ENCODE measurements around the gene IRF2BP2.

Gene IRF2BP2

DNA sequence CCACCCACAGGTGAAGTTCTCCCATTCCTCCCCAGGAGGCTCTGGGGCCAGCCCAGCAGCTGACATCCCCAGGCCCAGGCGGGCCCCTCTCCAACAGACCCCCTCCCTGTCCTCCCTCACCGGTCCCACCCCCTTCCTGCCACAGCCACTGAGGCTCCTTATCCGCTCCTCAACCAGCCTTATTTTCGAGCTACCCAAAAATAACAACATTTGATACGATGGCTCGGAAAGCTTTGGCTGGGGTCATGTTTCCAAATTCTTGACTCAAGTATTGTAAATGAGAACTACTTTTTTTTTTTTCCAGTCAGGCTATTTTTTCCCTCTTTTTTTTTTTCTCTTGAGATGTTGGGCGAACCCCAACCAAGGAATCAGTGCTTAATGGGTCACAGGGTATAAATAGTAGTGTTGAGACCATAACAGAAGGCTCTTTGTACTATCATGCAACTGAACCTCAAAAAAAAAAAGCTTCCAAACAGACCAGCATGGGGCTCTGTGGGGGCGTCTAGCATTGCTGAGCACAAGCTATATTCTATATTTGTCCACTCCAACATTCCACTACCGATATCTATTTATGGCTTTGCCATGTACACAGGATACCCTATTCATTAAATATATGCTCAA lies 27.2 kb downstream of the IRF2BP2 start:
- DNase-seq: no peak

DNA sequence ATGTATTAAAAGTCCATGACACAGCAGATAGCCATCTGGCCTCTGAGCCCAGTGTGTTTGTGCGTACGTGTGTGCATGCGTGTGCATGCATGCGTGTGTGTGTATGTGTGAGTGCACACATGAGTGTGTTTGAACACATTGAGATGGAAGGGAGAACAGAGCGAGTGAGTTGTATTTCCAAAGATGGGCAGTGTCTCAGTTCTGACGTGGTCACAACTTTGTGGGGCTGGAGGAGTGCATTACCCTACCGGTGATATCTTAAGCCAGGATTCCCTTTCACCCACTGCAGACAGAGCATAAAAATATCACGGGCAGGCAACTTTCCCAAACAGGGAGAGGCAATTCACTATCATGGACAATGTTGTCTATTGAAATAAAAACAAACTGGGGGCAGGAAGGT lies 27.8 kb downstream of the IRF2BP2 start:
- DNase-seq: no peak

DNA sequence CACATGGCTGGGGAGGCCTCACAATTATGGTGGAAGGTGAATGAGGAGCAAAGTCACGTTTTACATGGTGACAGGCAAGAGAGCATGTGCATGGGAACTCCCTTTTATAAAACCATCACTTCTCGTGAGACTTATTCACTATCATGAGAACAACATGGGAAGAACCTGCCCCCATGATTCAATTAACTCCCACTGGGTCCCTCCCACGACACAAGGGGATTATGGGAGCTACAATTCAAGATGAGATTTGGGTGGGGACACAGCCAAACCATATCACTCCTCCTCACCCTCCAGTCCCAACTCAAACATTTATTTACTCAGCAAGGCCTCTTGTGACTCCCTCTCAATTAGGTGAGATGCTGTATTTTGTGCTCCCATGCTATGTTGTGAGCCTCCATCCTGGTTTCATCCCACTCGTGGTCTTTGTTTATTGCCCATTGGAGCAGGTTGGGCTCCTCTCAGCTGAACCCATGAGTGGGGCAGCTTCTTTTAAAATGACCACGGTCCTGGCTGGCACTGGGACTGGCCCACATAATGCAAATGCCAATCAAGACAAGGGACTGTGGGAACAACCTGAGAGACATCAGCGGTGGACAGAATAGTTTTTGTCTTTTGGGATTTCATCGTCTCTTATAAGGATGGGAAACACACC lies 28.8 kb downstream of the IRF2BP2 start:
- DNase-seq: no peak

DNA sequence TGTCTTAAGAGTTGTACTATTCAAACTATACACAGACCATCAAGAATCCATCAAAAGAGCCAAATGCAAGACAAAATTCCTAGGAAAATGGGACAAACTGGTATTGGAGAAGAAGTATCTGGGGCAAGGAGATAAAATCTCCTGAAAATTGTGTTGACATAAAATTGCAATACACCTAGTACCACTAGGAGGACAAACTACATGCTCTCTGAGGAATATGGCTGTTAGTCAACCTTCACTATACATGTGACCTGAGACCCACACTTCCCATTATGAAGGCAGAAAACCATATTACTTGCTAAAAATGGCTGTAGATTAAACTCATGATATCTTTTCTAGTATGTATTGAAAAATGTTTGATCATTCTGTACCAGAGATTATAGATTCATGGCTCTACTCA lies 30.0 kb downstream of the IRF2BP2 start:
- no peak for DNase-seq

DNA sequence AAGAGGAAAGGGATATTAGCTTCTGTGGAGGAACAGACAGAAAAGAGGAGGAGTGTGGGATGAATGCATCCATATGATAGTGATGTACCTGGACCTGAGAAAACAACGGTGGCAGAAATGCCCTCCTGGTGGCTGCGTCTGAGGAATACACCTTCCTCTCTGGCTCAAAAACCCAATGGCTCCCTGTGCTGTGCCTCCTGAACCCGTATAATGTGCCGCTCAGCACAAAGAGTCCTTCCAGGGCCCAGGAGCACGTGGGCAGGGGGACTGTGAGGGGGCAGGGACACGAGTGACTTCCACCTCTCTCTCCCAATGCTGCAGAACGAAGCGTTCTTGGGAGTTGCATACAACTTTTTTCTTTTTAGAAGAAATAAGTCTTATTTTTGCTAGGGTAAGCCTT lies 31.2 kb downstream of the IRF2BP2 start:
- DNase-seq: no peak

DNA sequence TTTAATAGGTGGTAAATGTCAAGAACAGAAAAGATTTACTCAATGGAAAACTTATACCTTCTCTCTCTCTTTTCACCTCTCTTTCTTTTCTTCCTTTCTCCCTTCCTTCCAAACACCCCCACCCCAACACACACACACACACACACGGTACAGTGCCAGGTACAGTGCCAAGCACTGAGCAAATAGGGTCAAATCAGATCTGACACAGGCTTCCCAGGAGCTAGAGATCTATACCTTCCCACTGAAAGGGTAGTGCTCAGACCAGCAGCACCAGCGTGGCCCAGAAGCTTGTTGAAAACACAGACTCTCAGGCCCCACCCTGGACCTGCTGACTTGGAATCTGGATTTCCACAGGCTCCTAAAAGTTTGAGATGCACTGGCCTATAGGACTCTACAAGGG lies 31.9 kb downstream of the IRF2BP2 start:
- no peak for DNase-seq

DNA sequence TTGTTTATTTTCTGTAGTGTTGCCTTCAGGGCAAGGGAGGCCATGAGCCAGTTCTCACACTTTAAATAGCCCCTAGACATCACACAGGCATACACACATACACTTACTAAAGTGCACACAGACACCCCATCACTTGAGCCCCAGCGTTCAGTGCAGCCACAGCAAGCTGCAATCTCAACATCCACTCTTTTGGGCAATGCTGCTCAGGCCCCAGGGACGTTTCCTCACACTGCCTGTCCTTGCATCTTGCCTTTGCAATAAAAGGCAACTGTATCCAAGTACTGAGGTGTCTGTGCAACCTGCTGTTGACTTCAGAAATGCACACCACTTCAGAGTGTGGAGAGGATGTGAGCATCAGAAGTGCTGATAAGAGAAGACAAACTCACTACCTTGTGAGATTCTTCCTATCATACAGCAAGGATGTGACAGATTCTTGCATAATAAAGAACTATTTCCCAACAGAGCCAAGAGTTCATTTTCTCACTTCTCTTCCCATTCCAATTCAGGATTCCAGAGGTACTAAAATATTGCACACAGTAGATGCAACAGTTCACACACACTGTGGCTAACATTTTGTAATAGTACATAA lies 36.2 kb downstream of the IRF2BP2 start:
- no peak for DNase-seq

DNA sequence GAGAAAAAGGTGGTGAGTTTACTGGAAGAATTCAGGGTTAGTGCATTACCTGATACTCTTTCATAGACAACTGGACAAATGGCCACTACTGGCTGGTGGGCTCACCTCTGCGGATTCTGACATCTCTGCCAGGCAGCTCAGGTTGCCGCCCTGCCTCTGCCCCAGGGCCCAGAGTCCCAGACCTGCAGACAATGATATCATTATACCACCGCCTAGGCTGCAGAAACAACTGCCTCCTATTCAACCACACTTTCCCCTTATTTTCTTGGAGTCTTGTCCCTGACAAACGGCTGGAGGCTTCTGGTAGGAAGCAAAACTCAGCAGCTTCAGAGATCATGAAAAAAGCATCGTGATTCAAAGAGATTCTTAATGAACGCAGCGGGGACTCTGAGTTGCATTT lies 37.0 kb downstream of the IRF2BP2 start:
- no peak for DNase-seq

DNA sequence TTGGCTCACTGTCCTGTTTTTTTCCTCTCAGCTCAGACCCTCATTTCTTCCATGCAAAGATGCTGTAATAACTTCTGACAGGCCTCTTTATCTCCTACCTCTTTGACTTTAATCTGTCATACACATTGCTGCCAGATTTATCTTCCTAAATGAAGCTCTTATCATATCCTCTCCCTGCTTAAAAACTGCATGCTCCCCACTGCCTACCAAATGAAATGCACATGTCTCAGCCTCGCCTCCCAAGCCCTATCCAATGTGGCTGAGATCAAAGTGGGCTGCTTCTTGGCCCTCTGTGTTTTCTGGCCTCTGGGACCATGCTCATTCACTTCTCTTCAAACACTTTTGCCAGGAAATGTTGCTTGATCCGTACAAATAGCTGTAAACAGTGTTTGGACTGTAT lies 38.3 kb downstream of the IRF2BP2 start:
- DNase-seq: no peak

DNA sequence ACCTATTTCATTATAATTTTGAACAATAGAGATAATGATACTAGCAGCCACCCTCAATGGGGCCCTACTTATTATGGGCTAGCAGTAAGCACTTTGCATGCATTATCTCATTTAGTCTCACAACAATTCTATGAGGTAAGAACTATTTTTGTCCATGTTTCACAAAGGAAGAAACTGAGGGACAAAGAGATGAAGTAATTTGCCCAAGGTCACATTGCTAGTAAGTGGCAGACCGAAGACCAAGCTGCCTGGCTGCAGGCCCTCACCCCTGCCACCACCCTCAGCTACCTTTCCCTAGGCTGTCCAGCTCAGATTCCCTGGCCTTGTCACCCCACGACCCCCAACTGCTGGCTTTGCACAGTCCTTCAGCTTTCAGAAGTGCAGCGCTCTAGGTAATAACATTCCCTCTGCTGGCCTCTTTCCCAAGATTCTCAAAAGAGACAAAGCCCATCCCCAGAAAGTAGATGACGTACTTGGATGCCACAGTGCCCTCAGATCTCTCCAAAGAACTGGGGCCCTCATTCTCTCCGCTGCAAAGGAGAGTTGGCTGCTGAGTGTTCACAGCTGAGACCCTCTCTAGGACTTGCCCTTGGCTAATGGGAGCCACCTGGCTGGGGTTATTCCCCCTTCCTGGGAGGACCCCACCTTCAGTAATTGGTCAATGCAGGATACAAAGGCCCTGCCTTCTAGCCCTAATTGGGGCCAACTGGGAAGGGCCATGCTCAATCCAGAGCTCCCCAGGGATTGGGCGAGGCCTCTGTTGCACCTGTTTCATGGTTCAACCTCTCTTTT lies 39.5 kb downstream of the IRF2BP2 start:
- DNase-seq: no peak

DNA sequence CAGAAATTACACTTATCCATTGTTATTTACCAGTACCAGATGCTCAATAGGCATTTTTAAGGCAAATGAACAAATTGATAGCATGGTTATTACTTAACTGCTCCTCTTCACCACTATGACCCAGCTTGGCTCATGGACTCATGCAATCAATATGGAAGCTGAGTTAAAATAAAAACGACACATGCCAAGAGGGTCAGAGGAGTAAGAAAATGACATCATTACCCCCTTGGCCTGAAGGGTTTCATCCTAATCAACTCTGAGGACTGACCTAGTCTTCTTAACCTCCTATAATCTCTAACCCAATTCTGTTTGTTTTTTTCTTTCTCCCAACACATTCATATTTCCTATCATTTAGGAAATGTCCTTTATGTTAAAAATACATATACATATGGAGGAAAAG lies 41.6 kb downstream of the IRF2BP2 start:
- no peak for DNase-seq

DNA sequence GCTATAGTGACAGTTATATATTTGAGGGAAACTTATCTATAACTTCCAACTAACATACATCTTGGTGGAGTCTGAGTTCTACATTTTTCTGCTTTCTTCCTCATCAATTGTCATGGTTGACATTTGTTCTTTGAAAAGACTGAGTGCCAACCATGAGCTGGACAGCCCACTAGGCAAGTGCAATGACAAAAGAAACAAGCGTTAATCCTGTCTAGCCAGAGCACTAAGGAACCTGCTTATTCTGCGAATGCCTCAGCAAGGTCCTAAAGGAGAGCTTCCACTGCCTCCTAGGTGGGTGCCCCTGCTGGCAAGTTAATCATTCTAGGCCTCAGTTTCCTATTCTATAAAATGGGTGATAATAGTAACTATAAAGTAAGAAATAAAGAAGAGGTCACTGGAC lies 44.8 kb downstream of the IRF2BP2 start:
- DNase-seq: no peak

DNA sequence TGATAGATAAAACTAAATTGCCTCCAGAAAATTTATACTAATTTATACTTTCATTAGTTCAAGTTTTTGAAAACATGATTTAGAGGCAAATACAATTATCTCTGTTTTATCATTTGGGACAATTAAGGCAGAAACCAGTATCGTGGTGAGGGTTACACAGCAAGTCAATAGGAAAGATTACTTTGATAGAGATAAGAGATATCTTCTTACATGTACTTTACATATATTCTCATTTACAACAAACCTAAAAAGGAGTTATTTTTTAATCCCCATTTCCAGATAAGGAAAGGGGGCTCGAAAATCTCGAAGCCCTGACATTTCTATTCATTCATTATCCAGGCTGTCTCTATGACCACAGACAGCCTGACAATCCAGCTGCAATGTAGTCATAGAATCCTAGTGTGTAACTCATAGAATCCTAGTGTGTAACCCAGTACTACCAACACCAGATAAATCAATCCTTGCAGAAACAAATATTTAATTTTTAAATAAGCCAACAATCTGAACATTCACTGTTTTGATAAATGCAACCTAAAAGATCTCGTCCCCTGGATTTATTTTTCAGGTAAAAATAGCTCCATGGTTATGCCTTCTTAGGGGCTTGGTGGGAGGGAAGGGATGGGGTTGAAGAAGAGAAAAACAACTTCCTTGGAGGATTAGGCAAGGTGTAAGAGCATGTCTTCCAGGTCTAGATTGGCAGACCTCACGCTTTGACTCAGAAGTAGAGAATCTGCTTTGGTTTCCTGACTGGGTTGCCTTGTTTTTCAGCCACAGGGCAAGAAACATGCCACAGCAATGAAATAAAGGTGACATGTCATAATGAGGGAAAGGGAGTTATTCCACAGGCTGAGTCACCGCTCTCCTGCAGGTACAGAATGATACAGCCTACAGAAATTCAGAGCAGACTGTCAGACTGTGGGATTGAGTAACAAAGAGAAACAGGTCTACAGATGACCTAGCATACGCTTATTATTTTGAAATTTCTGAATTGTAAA lies 45.6 kb downstream of the IRF2BP2 start:
- no peak for DNase-seq

DNA sequence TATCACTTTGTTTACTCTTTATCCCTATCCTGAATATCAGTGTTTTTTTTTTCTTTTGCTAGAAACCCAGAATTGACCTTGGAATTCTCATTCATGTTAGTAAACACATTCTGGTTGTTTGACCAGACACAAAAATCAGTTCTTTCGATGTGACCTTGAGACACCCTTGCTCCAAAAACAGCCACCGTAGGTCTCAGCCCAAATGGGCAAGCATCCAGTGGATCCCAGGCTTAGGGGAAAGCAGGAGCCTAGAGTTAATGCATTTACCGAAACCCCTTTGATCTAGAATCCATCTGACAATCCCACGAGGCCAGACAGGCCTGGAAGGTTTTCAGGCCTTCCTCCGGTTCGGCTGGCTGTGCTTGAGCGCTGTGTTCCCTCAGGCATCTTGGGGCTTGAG lies 47.6 kb downstream of the IRF2BP2 start:
- no peak for DNase-seq

DNA sequence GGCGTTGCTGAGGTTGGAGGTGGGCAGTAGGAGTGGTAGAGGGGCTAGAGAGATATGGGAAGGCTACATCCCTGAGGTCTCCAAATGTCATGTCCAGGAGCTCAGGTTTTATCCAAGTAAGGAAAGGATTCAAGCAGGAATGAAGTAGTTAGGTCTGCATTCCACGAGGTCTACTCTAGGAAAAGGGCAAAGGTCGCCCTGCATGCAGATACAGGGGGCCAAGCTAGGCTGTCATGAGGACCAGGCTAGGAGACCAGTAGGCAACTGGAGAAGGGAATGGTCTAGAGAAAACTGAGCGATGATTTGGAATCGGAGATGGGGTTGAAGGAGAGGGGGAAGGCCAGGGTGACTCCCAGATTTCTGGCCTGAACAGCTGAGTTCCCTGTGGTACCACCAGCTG lies 48.7 kb downstream of the IRF2BP2 start:
- DNase-seq: no peak

DNA sequence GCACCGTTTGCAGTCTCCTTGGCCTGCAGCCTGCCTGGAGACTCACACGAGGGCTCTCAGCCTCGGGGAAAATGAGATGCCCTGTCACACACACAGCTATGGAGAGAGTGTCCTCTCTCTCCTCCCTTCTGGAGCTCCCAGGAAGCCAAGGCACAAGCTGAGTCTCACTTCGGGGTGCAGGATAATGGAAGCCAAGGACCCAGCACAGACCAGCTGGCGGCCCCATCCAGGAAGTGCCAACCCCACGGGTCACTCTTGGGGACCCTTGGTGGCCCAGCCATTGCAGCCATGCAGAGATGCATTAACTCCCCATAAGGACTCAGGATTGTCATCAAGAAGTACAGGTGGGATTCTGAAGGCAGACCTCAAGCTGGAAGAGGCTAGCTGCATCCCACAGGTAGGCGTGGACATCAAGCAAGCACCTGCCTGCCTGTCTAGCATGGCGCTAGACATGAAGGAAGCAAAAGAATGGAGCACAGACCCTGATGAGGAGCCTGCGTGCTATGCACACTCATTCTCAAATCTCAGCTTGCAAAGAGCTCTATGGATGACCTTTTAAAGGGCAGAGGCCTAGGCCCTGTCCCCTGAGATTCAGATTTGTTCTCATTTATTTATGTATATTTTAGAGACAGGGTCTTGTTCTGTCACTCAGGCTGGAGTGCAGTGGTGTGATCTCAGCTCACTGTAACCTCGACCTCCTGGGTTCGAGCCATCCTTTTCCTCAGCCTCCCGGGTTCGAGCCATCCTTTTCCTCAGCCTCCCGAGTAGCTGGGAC lies 49.9 kb downstream of the IRF2BP2 start:
- DNase-seq: no peak

DNA sequence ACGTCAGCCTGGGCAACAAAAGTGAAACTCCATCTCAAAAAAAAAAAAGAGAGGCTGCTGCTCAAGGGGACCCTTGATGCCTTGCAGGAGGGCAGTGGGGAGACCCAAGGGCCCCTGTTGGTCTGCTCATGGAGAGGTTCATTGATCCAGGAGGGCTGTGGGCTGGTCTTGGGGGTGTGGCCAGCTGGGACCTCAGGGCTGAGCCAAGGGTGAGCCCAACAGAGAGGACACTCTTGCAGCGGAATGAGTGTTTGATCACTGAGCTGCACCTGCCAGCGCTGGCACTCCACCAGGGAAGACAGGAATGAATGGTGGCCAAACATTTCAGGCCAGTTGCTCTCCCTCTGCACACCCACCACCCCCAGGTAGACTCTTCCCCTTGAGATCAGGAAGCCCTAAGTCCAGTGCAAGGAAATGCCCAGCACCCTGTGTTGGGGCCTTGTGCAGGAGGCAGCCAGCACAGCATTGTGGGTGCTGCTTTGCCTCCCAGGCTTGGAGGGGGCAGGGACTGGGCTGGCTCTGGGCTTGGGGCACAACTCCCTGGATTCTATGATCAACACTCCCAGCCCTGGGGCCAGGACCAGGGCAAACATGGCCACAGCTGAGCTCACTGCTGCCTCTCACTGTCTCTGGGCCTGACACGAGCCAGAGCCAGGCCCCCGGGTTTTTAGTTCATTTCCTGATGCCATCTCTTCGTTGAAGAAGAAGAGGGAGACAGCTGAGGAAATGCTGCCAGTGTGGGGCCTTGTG lies 50.7 kb downstream of the IRF2BP2 start:
- no peak for DNase-seq

DNA sequence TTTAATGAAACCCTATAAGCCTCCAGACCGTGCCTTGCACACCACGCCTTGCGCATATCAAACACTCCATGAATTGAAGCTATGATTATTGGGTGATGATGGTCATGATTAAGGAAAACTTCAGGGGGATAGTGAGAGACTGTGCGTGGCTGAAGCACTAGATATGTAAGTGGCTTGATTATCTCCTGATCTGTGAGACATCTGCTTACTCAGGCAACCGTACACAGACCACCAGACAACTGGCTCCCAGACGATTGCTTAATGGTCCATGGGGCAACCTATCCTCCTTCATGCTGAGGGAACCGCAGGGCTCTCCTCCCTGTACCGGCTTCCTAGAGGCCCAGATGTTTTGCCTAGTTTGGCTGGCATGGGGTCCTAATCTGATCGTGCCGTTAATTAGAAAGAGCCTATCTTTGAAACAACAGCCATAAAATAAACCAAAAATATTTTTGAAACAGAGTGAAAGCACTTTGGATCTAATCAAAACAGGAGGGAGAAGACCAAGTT lies 51.6 kb downstream of the IRF2BP2 start:
- no peak for DNase-seq

DNA sequence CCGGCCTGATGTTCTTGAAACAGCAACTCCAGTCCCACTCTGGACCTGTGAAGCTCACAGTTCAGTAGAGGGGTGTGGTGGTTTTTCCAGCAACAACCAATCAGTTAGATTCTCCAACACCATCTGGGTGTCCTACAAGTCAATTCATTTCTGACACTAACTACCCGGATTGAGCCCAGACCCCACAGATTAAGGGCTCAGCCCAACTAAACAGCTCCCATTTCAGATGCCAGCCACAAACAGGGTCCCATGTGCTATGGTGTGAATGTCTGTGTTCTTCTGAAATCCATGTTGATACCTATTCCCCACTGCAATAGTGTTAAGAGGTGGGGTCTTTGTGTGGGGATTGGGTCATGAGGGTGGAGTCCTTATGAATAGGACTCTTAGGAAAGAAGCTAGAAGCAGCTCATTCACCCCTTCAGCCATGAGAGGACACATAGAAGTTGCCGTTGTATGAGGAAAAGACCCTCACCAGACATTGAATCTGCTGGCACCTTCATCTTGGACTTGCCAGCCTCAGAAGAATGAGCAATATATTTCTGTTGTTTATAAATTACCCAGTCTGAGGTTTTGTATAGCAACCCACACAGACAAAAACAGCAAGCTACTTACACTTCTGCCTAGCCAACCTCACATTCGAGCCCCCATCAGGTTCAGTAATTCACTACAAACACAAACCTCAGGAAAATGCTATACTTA lies 53.6 kb downstream of the IRF2BP2 start:
- DNase-seq: no peak

DNA sequence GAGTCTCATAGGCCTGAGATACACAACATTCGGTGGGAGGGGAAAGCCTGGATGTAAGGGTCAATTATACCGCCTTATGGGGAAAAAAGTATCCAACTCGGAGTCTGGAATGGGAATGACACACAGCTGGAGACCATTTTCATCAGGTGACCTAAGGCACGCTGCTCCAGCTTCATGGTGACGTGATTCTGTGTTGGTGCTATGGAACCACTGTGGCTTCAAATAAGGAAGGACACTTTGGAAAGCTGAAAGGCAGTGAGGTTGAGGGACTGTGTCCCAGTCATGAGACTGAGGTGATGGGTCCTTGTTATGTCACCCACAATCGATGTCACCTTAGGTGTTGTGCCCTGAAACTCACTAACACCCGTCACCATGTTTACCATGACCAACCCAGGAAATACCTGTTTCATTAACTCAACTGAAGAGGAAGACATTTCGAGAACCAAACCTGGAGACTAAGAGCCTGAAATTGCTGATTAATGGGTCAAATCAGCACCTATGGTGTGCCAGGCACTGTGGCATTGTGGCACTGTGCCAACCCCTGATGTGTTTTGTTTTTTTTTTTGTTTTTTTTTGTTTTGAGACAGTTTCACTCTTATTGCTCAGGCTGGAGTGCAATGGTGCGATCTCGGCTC lies 54.5 kb downstream of the IRF2BP2 start:
- DNase-seq: no peak

Measured in activated naive CD4-positive, alpha-beta T cell (primary cell).